IMR-90 (cell line): Measurements from ENCODE around the gene WNT2B. TPM values are rescaled to one million over a fixed set of nuclear protein-coding genes. Genes with fewer than 3 reads are reported as not detected.

Experiments
- ATAC-seq: fragments of 200-7000 bp; cut with Tn5 transposase; 2 replicates; pipeline ENCODE4 v1.9.1; 2020; ENCODE audit warnings: low read depth, mild to moderate bottlenecking, moderate library complexity
- BruUV-seq: library from RNA; stranded (reverse); fragments of 400-500 nt; replicated peaks from 2 replicates; lab custom pipeline; 2021; lab: Mats Ljungman, UMichigan
- CTCF ChIA-PET: fragments of 300-600 bp; formaldehyde crosslinking; extraction: SDS; loops from one replicate; lab custom pipeline; 2021; ENCODE audit warnings: antibody characterized with exemption; lab: Yijun Ruan, JAX
- POLR2A ChIA-PET: fragments of 300-600 bp; sonication (Branson Sonifier 250); formaldehyde crosslinking; loops from one replicate; lab custom pipeline; 2022; ENCODE audit warnings: antibody characterized with exemption; ENCODE audit not compliant: unreplicated experiment; lab: Charles Lee
- DNase-seq: peaks from one replicate; pipeline ENCODE4 v3.0.0; 2013
- H2AFZ ChIP-seq: replicated peaks from 2 replicates; pipeline ENCODE3; 2013; ENCODE audit warnings: low read length, mild to moderate bottlenecking; ENCODE audit not compliant: poor library complexity
- H2AK5ac ChIP-seq: 2 replicates; pipeline ENCODE4 v1.6.1; 2013; ENCODE audit warnings: low read depth, low read length, inconsistent platforms
- H2AK9ac ChIP-seq: replicated peaks from 2 replicates; pipeline ENCODE3; 2013; ENCODE audit warnings: mild to moderate bottlenecking, low read depth, low read length, moderate library complexity; ENCODE audit not compliant: poor library complexity
- H2BK120ac ChIP-seq: 2 replicates; pipeline ENCODE4 v1.6.1; 2013; ENCODE audit warnings: low read depth, low read length, inconsistent platforms
- H2BK15ac ChIP-seq: 3 replicates; pipeline ENCODE4 v1.6.1; 2013; ENCODE audit warnings: low read depth, low read length, inconsistent platforms
- H2BK20ac ChIP-seq: 2 replicates; pipeline ENCODE4 v1.6.1; 2013; ENCODE audit warnings: low read depth, mild to moderate bottlenecking, inconsistent platforms, low read length, moderate library complexity
- H2BK5ac ChIP-seq: 2 replicates; pipeline ENCODE4 v1.6.1; 2013; ENCODE audit warnings: mild to moderate bottlenecking, low read depth, low read length, inconsistent platforms; ENCODE audit not compliant: poor library complexity, severe bottlenecking
- H3K14ac ChIP-seq: replicated peaks from 2 replicates; pipeline ENCODE4 v1.6.1; 2013; ENCODE audit warnings: low read depth, low read length, inconsistent platforms
- H3K18ac ChIP-seq: 2 replicates; pipeline ENCODE4 v1.6.1; 2013; ENCODE audit warnings: low read depth, low read length, control low read depth
- H3K23ac ChIP-seq: 2 replicates; pipeline ENCODE4 v1.6.1; 2013; ENCODE audit warnings: low read depth, low read length, inconsistent platforms
- H3K27ac ChIP-seq: 2 replicates; pipeline ENCODE4 v1.5.1; 2013; ENCODE audit warnings: mild to moderate bottlenecking, control low read depth, low read length; ENCODE audit not compliant: insufficient read depth
- H3K27me3 ChIP-seq: 2 replicates; pipeline ENCODE4 v1.6.1; 2013; ENCODE audit warnings: low read length; ENCODE audit not compliant: control insufficient read depth, insufficient read depth
- H3K36me3 ChIP-seq: 2 replicates; pipeline ENCODE4 v1.6.1; 2013; ENCODE audit warnings: low read length, mixed read lengths; ENCODE audit not compliant: control insufficient read depth, insufficient read depth
- H3K4ac ChIP-seq: 2 replicates; pipeline ENCODE4 v1.6.1; 2013; ENCODE audit warnings: low read depth, low read length, inconsistent platforms
- H3K4me1 ChIP-seq: 2 replicates; pipeline ENCODE4 v1.6.1; 2013; ENCODE audit warnings: low read length, mixed read lengths; ENCODE audit not compliant: control insufficient read depth, insufficient read depth
- H3K4me2 ChIP-seq: 2 replicates; pipeline ENCODE4 v1.6.1; 2013; ENCODE audit warnings: low read depth, mild to moderate bottlenecking, control low read depth, low read length, moderate library complexity
- H3K4me3 ChIP-seq: 2 replicates; pipeline ENCODE4 v1.5.1; 2013; ENCODE audit warnings: low read depth, mild to moderate bottlenecking, control low read depth, low read length, moderate library complexity; ENCODE audit not compliant: insufficient read depth
- H3K56ac ChIP-seq: 2 replicates; pipeline ENCODE4 v1.6.1; 2013; ENCODE audit warnings: low read length, inconsistent platforms; ENCODE audit not compliant: insufficient read depth; ENCODE audit errors: extremely low read depth
- H3K79me1 ChIP-seq, 2 experiments: 2 replicates each; pipeline ENCODE4 v1.6.1; 2013; ENCODE audit warnings: low read length in 2 of 2, inconsistent platforms in 1 of 2, low read depth in 1 of 2
- H3K9ac ChIP-seq: 2 replicates; pipeline ENCODE4 v1.6.1; 2013; ENCODE audit warnings: low read depth, low read length, control low read depth
- H3K9me1 ChIP-seq: 2 replicates; pipeline ENCODE4 v1.6.1; 2013; ENCODE audit warnings: low read length, inconsistent platforms; ENCODE audit not compliant: insufficient read depth
- H3K9me3 ChIP-seq: 2 replicates; pipeline ENCODE4 v1.6.1; 2013; ENCODE audit warnings: low read length; ENCODE audit not compliant: control insufficient read depth, insufficient read depth
- H4K20me1 ChIP-seq: 2 replicates; pipeline ENCODE4 v1.6.1; 2013; ENCODE audit warnings: low read length, inconsistent platforms; ENCODE audit not compliant: insufficient read depth
- H4K5ac ChIP-seq: 2 replicates; pipeline ENCODE4 v1.6.1; 2013; ENCODE audit warnings: mild to moderate bottlenecking, low read depth, low read length, control low read depth
- H4K8ac ChIP-seq, 2 experiments: 2 replicates each; pipeline ENCODE4 v1.6.1; 2013; ENCODE audit warnings: low read depth in 2 of 2, low read length in 2 of 2, control low read depth in 1 of 2, inconsistent platforms in 1 of 2
- H4K91ac ChIP-seq: 2 replicates; pipeline ENCODE4 v1.6.1; 2013; ENCODE audit warnings: low read depth, low read length, inconsistent platforms; ENCODE audit not compliant: insufficient read depth
- CEBPB ChIP-seq: IDR thresholded peaks from 2 replicates; pipeline ENCODE4 v1.6.1; 2012; ENCODE audit warnings: low read depth, low read length, improper control_type of control experiment
- CTCF ChIP-seq: conservative IDR thresholded peaks from 2 replicates; pipeline ENCODE4 v1.5.1; 2012; ENCODE audit warnings: mild to moderate bottlenecking, low read depth, low read length, improper control_type of control experiment
- MAFK ChIP-seq: IDR thresholded peaks from 2 replicates; pipeline ENCODE4 v1.6.1; 2012; ENCODE audit warnings: low read depth, low read length, improper control_type of control experiment
- MXI1 ChIP-seq: IDR thresholded peaks from 2 replicates; pipeline ENCODE4 v1.6.1; 2012; ENCODE audit warnings: low read depth, mild to moderate bottlenecking, low read length, moderate library complexity, borderline replicate concordance
- NFE2L2 ChIP-seq: fragments of 150-350 bp; IDR thresholded peaks from 2 replicates; pipeline ENCODE4 v1.6.1; 2016; ENCODE audit warnings: low read depth, mild to moderate bottlenecking, low read length
- POLR2A ChIP-seq: IDR thresholded peaks from 2 replicates; pipeline ENCODE4 v1.6.1; 2012; ENCODE audit warnings: mild to moderate bottlenecking, low read depth, low read length
- RFX5 ChIP-seq: IDR thresholded peaks from 2 replicates; pipeline ENCODE4 v1.8.0; 2012; ENCODE audit warnings: low read depth, mild to moderate bottlenecking, low read length, moderate library complexity
- WGBS, 2 experiments: methylation state at CpG; one replicate each; pipeline versions ENCODE4 v1.1.5 to v1.1.7; 2013; ENCODE audit warnings: missing lambda C conversion rate in 2 of 2; ENCODE audit not compliant: insufficient read length in 1 of 2; ENCODE audit errors: extremely low coverage in 2 of 2; 5-methylcytosine and 5-hydroxymethylcytosine counted together
- dilution Hi-C: fragments of 300-500 bp; cut with HindIII; formaldehyde crosslinking; loops from one replicate; pipeline ENCODE4 v1.14.3; 2018; ENCODE audit warnings: low sequenced_read_pairs; ENCODE audit not compliant: unreplicated experiment
- in situ Hi-C: fragments of 300-500 bp; cut with MboI; formaldehyde crosslinking; loops from 3 replicates; pipeline ENCODE4 v1.14.3; 2019; ENCODE audit warnings: low sequenced_read_pairs, inconsistent platforms, mixed read lengths
- intact Hi-C: fragments of 100-400 bp; cut with micrococcal nuclease; formaldehyde crosslinking; loops from 2 replicates; pipeline ENCODE4 v1.10.0; 2022
- polyA plus RNA-seq, 3 experiments: library from polyadenylated mRNA; depleted of rRNA; stranded (reverse); fragments of >200 nt; gene quantifications; 2 replicates each; pipeline ENCODE4 v1.2.3, GENCODE V29; 2012; ENCODE audit warnings: low replicate concordance in 1 of 3
- total RNA-seq: library from RNA; depleted of rRNA; stranded (reverse); fragments of >200 nt; gene quantifications from 2 replicates; pipeline ENCODE4 v1.2.3, GENCODE V29; 2012
- TF ChIP-seq, protein P1 (sequence below): fragments of 150-350 bp; IDR thresholded peaks from 2 replicates; pipeline ENCODE4 v1.6.1; 2016; ENCODE audit warnings: low read depth, mild to moderate bottlenecking, low read length, moderate library complexity, borderline replicate concordance

WNT2B gene
- total and polyA plus RNA-seq, 2 of the 4 experiments (the other 2 are of a cell fraction): 0.50 to 0.54 TPM

GRCh38 chr1:112505400-112505785, 3.4 kb upstream of the WNT2B start:
- intact Hi-C loops (no loop called here), dilution Hi-C loops (no loop called here), in situ Hi-C loops (loop anchor here (10.0 kb wide), 1 partner anchor 199 kb away; the partner anchor contains the start of gene RHOC)
- H3K14ac ChIP-seq: no peak overlapping the region
- CTCF ChIA-PET: interaction anchor here (1.0 kb wide), 1 partner anchor 109 kb away, joined by 3 read pairs; no protein-coding TSS in a partner anchor
- ATAC-seq (no peak), DNase-seq (no peak)
- no peak overlapping the region for H4K5ac ChIP-seq
- no peak overlapping the region for H4K8ac ChIP-seq
- H3K36me3 ChIP-seq: no peaks in the 10 kb centered on the region
- no peak overlapping the region for H2AK9ac ChIP-seq
- TF ChIP-seq CEBPB (no peak), MAFK (no peak), POLR2A (no peak), RFX5 (no peak), MXI1 (no peak), CTCF (no peak), NFE2L2 (no peak)
- TF ChIP-seq, protein P1, sequence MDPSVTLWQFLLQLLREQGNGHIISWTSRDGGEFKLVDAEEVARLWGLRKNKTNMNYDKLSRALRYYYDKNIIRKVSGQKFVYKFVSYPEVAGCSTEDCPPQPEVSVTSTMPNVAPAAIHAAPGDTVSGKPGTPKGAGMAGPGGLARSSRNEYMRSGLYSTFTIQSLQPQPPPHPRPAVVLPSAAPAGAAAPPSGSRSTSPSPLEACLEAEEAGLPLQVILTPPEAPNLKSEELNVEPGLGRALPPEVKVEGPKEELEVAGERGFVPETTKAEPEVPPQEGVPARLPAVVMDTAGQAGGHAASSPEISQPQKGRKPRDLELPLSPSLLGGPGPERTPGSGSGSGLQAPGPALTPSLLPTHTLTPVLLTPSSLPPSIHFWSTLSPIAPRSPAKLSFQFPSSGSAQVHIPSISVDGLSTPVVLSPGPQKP: no peak
- H4K91ac ChIP-seq: no peak overlapping the region
- POLR2A ChIA-PET: no interaction called here
- H3K4me1 ChIP-seq: peaks cover 8% of the 10 kb centered on the region; the same call in 1 of the 2 replicates
- H3K9me3 ChIP-seq: peaks cover 4% of the 10 kb centered on the region; the same call in 1 of the 2 replicates
- peaks cover 55% of the 10 kb centered on the region for H3K27me3 ChIP-seq
- H3K23ac ChIP-seq: no peak overlapping the region
- no peaks in the 10 kb centered on the region for H3K79me1 ChIP-seq
- H3K27ac ChIP-seq: no peak overlapping the region
- no peak overlapping the region for H2BK120ac ChIP-seq
- no peak overlapping the region for H2BK20ac ChIP-seq
- H3K18ac ChIP-seq: no peak overlapping the region
- no peaks in the 10 kb centered on the region for H3K9me1 ChIP-seq
- no peak overlapping the region for H2BK15ac ChIP-seq
- H2AFZ ChIP-seq: no peak overlapping the region
- no peak overlapping the region for H3K4me2 ChIP-seq
- no peak overlapping the region for H3K56ac ChIP-seq
- no peak overlapping the region for H3K9ac ChIP-seq
- no peak overlapping the region for H3K4ac ChIP-seq
- no CpG with 5 or more reads among the region's 1 CpG for WGBS, 2 experiments
- BruUV-seq: no TSS peak
- no peaks in the 10 kb centered on the region for H4K20me1 ChIP-seq
- H2AK5ac ChIP-seq: no peak overlapping the region
- no peak overlapping the region for H2BK5ac ChIP-seq
- H3K4me3 ChIP-seq: no peak overlapping the region
